ENCODE measurements around the gene FAM222A. TPM values are rescaled to one million over a fixed set of nuclear protein-coding genes. Genes with fewer than 3 reads are reported as not detected.

Gene FAM222A
- polyA plus RNA-seq, 1 donor from 2014 or later, result 8.5 TPM

DNA sequence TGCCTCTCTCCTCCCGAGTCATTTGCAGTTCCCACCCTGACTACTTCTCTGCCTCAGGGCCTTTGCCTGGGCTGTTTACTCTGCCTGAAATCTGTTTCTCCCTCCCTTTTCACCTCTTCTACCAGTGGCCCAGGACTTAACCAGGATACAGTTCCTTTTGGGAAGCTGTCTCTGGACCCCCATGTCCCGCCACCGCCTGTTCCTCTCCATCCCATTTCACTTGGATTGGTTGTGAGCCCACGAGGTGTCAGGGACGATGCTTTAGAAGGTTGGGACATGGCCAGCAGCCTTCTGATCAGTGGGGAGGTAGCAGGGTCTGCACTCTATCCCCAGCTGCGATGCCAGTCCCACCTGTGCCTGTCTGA is 51.8 kb downstream of the FAM222A start:
- TF ChIP-seq, protein P1, sequence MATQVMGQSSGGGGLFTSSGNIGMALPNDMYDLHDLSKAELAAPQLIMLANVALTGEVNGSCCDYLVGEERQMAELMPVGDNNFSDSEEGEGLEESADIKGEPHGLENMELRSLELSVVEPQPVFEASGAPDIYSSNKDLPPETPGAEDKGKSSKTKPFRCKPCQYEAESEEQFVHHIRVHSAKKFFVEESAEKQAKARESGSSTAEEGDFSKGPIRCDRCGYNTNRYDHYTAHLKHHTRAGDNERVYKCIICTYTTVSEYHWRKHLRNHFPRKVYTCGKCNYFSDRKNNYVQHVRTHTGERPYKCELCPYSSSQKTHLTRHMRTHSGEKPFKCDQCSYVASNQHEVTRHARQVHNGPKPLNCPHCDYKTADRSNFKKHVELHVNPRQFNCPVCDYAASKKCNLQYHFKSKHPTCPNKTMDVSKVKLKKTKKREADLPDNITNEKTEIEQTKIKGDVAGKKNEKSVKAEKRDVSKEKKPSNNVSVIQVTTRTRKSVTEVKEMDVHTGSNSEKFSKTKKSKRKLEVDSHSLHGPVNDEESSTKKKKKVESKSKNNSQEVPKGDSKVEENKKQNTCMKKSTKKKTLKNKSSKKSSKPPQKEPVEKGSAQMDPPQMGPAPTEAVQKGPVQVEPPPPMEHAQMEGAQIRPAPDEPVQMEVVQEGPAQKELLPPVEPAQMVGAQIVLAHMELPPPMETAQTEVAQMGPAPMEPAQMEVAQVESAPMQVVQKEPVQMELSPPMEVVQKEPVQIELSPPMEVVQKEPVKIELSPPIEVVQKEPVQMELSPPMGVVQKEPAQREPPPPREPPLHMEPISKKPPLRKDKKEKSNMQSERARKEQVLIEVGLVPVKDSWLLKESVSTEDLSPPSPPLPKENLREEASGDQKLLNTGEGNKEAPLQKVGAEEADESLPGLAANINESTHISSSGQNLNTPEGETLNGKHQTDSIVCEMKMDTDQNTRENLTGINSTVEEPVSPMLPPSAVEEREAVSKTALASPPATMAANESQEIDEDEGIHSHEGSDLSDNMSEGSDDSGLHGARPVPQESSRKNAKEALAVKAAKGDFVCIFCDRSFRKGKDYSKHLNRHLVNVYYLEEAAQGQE (IDR thresholded peaks at IDR 0.05; ENCODE audit: borderline replicate concordance), result no peak
- TF ChIP-seq EP300 (conservative IDR thresholded peaks at IDR 0.05; ENCODE audit: poor library complexity, severe bottlenecking), result no peak
- no peak for TF ChIP-seq MXI1 (conservative IDR thresholded peaks at IDR 0.05; ENCODE audit: poor library complexity, severe bottlenecking)
- no peak for TF ChIP-seq RAD21 (conservative IDR thresholded peaks at IDR 0.05)
- no peak for TF ChIP-seq EZH2 (IDR thresholded peaks at IDR 0.05; ENCODE audit: borderline replicate concordance, insufficient read depth, low read length, poor library complexity, severe bottlenecking)
- no peak for TF ChIP-seq SMC3 (conservative IDR thresholded peaks at IDR 0.05; ENCODE audit: poor library complexity)
- TF ChIP-seq POLR2AphosphoS5 (IDR thresholded peaks at IDR 0.05), result no peak
- TF ChIP-seq TAF1 (IDR thresholded peaks at IDR 0.05; ENCODE audit: low read depth), result no peak
- TF ChIP-seq, protein P2, sequence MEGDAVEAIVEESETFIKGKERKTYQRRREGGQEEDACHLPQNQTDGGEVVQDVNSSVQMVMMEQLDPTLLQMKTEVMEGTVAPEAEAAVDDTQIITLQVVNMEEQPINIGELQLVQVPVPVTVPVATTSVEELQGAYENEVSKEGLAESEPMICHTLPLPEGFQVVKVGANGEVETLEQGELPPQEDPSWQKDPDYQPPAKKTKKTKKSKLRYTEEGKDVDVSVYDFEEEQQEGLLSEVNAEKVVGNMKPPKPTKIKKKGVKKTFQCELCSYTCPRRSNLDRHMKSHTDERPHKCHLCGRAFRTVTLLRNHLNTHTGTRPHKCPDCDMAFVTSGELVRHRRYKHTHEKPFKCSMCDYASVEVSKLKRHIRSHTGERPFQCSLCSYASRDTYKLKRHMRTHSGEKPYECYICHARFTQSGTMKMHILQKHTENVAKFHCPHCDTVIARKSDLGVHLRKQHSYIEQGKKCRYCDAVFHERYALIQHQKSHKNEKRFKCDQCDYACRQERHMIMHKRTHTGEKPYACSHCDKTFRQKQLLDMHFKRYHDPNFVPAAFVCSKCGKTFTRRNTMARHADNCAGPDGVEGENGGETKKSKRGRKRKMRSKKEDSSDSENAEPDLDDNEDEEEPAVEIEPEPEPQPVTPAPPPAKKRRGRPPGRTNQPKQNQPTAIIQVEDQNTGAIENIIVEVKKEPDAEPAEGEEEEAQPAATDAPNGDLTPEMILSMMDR (IDR thresholded peaks at IDR 0.05; ENCODE audit: poor library complexity, severe bottlenecking), result no peak

DNA sequence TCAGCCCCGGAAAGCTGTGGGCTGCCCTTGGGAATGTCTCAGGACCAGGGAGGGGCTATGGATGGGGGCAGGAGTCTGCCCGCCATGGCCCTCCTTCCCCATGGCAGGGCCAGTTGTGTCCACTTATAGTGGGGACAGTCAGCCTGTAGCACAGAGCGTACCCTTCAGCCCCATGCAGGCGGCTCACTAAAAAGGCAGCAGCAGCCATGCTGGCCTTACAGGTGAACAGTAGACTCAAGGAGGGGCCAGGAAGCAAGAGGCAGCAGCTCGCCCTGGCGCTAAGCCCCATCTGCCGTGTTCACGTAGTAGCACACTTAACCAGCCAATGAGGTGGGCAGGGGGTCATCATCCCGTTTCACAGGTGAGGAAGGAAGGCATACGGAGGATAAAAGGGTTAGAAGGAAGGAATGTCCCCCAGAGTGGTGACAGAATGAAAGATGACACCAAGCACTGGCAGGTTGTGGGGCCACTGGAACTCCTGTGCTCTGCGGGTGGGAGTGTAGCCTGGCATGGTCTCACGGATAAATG is 52.7 kb downstream of the FAM222A start:
- Histone ChIP-seq H3K79me2 (replicated peaks; ENCODE audit: insufficient read depth, low read length) (peaks cover 2% of the 10 kb centered on the region), H3K9me2 (ENCODE audit: insufficient read depth, low read length) (no peaks in the 10 kb centered on the region), H3K9ac (ENCODE audit: low read length) (no peak overlapping the region), H2AFZ (ENCODE audit: low read depth, low read length) (no peak overlapping the region), H3K4me2 (ENCODE audit: low read length) (no peak overlapping the region), H3K9me3 (ENCODE audit: low read length) (no peaks in the 10 kb centered on the region), H3F3A (ENCODE audit: insufficient read depth, low read length, poor library complexity, severe bottlenecking) (no peaks in the 10 kb centered on the region), H3K27ac (ENCODE audit: low read length) (no peak overlapping the region), H3K27me3 (ENCODE audit: insufficient read depth, low read depth, low read length) (no peaks in the 10 kb centered on the region), H4K20me1 (ENCODE audit: insufficient read depth) (no peaks in the 10 kb centered on the region), H3K36me3 (ENCODE audit: insufficient read depth, low read length) (no peaks in the 10 kb centered on the region), H3K4me3 (ENCODE audit: low read length) (no peak overlapping the region)
- TF ChIP-seq, protein P1 (IDR thresholded peaks at IDR 0.05; ENCODE audit: borderline replicate concordance), result no peak
- no peak for TF ChIP-seq RAD21 (conservative IDR thresholded peaks at IDR 0.05)
- TF ChIP-seq EZH2 (IDR thresholded peaks at IDR 0.05; ENCODE audit: borderline replicate concordance, insufficient read depth, low read length, poor library complexity, severe bottlenecking), result no peak
- TF ChIP-seq SMC3 (conservative IDR thresholded peaks at IDR 0.05; ENCODE audit: poor library complexity), result no peak
- no peak for TF ChIP-seq EP300 (conservative IDR thresholded peaks at IDR 0.05; ENCODE audit: poor library complexity, severe bottlenecking)
- no peak for TF ChIP-seq MXI1 (conservative IDR thresholded peaks at IDR 0.05; ENCODE audit: poor library complexity, severe bottlenecking)
- no peak for TF ChIP-seq POLR2AphosphoS5 (IDR thresholded peaks at IDR 0.05)
- TF ChIP-seq, protein P2 (IDR thresholded peaks at IDR 0.05; ENCODE audit: poor library complexity, severe bottlenecking), result no peak

More for the DNA sequence above, 51.8 kb downstream of the FAM222A start:
- Histone ChIP-seq H3K4me3 (ENCODE audit: low read length) (no peak overlapping the region), H3K79me2 (replicated peaks; ENCODE audit: insufficient read depth, low read length) (peaks cover 3% of the 10 kb centered on the region), H3K9me2 (ENCODE audit: insufficient read depth, low read length) (no peaks in the 10 kb centered on the region), H3K9me3 (ENCODE audit: low read length) (no peaks in the 10 kb centered on the region), H2AFZ (ENCODE audit: low read depth, low read length) (no peak overlapping the region), H3K36me3 (ENCODE audit: insufficient read depth, low read length) (no peaks in the 10 kb centered on the region), H3K27ac (ENCODE audit: low read length) (no peak overlapping the region), H3F3A (ENCODE audit: insufficient read depth, low read length, poor library complexity, severe bottlenecking) (no peaks in the 10 kb centered on the region), H3K4me2 (ENCODE audit: low read length) (no peak overlapping the region), H3K9ac (ENCODE audit: low read length) (no peak overlapping the region), H4K20me1 (ENCODE audit: insufficient read depth) (no peaks in the 10 kb centered on the region), H3K27me3 (ENCODE audit: insufficient read depth, low read depth, low read length) (no peaks in the 10 kb centered on the region)

Data from neural cell (in vitro differentiated cells).